GM18502 (cell line): ENCODE measurements around the gene KCNE2.
"Not testable (repeated sequence)": the region's sequence is repeated elsewhere in the genome, so short reads cannot be mapped to it uniquely, and the experiment has no call there.

Experiments
- ATAC-seq: cut with Tn5 transposase; IDR thresholded peaks from one replicate; pipeline ENCODE4 v1.9.1; 2021; ENCODE audit warnings: mild to moderate bottlenecking; ENCODE audit not compliant: unreplicated experiment, poor library complexity

Gene KCNE2

DNA sequence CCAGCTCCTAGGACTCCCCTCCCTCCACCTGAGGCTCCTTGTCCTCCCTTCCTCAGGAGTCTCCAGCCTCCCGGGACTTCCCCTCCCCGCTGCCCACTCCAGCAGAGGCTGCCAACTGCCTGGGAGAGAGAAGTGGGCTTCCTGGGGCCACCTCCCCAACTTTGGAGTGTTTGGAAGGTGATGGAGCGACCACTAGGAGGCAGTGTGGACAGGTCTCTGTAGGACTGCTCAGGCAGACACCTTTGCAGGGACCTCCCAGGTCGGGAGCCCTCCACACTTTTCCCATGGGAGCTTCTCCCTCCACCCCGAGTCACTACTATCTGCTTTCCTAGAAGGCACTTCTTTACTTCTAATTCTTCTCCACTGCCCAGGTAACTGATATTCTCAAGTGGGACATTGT, 40.9 kb downstream of the KCNE2 start:
- ATAC-seq: not testable (repeated sequence)

GRCh38 chr21:34405686-34406085, 41.9 kb downstream of the KCNE2 start:
- not testable (repeated sequence) for ATAC-seq

- not testable (repeated sequence) for ATAC-seq
These were observed 42.3 kb downstream of the KCNE2 start for GRCh38 chr21:34406102-34406501.

DNA sequence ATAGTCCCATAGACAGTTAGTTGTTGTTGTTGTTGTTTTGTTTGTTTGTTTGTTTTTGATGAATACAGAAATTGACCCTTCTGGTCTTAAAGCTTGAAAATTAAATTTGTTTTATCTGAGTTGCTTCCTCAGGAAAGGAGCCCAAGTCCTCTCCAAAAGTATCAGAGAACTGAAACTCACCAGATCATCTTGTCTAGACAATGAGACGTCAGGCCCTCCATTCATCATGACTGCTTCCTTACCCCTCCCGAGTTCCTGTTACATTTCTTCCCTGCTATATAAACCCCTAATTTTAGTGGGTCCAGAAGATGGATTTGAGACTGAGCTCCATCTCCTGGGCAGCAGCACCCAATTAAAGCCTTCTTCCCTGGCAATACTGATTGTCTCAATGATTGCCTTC, 42.9 kb downstream of the KCNE2 start:
- not testable (repeated sequence) for ATAC-seq

DNA sequence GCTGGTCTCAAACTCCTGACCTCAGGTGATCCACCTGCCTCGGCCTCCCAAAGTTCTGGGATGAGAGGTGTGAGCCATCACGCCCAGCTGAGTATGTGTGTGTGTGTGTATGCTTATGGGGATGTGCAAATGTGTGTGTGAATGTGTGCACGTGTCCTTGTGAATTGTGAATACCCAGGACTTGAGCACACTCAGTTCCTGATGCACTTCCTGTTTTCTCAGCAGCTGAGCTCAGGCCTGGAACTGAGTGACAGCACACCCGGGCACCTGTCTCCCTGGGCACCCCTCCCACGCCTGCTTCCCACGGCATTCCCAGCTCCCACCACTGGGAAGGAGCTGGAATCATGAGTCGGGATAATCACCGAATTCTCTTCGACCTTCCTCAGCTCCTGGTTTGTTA, 43.5 kb downstream of the KCNE2 start:
- ATAC-seq: not testable (repeated sequence)

GRCh38 chr21:34417448-34418077, 53.8 kb downstream of the KCNE2 start:
- not testable (repeated sequence) for ATAC-seq
